ENCODE measurements around the gene PCDHA13. TPM values are rescaled to one million over a fixed set of nuclear protein-coding genes. Genes with fewer than 3 reads are reported as not detected.
"Not testable (repeated sequence)": the region's sequence is repeated elsewhere in the genome, so short reads cannot be mapped to it uniquely, and the experiment has no call there.

The PCDHA13 gene
- under 1 TPM; 0.27 to 0.31 TPM for total RNA-seq
- long read RNA-seq: 0 reads

- peak in 1 of 2 donors; percentile 27 for ATAC-seq
- intact Hi-C loops (cut with DNase I): loop anchor here in 1 of 2 donors (10.0 kb wide), 1 partner anchor 163 kb away; no protein-coding TSS in a partner anchor
- DNase-seq: no peak
These were observed at the start of gene PCDHA13 for GRCh38 chr5:140881889-140882590. Gene PCDHA13 (plus strand): TSS chr5:140882124. CDS start chr5:140882269, 145 bp downstream.

- DNase-seq (no peak), ATAC-seq (no peak)
- intact Hi-C loops (cut with DNase I): no loop called here
These were observed 47.9 kb upstream of the PCDHA13 start, which contains the start of gene PCDHA7 for GRCh38 chr5:140833993-140834392. Gene PCDHA7 (plus strand): TSS chr5:140834269. CDS start chr5:140834384, 115 bp downstream.

DNA sequence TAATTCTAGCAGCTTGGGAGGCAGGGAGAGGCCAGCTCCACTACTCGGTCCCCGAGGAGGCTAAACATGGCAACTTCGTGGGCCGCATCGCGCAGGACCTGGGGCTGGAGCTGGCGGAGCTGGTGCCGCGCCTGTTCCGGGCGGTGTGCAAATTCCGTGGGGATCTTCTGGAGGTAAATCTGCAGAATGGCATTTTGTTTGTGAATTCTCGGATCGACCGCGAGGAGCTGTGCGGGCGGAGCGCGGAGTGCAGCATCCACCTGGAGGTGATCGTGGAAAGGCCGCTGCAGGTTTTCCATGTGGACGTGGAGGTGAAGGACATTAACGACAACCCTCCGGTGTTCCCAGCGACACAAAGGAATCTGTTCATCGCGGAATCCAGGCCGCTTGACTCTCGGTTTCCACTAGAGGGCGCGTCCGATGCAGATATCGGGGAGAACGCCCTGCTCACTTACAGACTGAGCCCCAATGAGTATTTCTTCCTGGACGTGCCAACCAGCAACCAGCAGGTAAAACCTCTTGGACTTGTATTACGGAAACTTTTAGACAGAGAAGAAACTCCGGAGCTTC lies 47.4 kb upstream of the PCDHA13 start:
- intact Hi-C loops (cut with DNase I); ATAC-seq; DNase-seq: not testable (repeated sequence)

GRCh38 chr5:140835622-140836510 lies 46.1 kb upstream of the PCDHA13 start:
- no peak for ATAC-seq
- intact Hi-C loops (cut with DNase I): no loop called here
- no peak for DNase-seq

DNA sequence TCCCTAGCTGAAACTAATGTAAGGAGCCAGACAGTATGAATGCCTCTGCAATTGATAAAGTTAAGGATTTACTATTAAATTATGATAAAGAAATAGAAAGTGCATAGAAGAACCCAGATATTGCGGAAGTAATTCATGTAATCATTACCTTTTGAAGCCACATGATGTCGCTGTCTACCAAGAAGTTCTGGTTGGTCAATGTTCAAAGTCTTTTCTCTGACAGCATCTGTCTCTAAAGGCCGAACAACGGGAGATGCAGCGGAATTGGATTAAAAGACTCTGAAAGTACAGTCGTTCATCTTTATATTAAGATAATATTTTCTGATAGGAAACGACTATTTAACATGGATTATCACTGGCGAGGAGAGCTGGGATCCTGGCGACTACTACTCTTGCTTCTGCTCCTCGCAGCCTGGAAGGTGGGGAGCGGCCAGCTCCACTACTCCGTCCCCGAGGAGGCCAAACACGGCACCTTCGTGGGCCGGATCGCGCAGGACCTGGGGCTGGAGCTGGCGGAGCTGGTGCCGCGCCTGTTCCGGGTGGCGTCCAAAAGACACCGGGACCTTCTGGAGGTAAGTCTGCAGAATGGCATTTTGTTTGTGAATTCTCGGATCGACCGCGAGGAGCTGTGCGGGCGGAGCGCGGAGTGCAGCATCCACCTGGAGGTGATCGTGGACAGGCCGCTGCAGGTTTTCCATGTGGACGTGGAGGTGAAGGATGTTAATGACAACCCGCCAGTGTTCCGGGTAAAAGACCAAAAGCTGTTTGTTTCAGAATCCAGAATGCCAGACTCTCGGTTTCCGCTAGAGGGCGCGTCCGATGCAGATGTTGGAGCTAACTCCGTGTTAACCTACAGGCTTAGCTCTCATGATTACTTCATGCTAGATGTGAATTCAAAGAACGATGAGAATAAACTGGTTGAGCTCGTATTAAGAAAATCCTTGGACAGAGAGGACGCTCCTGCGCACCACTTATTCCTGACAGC lies 40.7 kb upstream of the PCDHA13 start, which contains the start of gene PCDHA8:
PCDHA8 (plus strand) TSS at position 210 of the 985 bp plus-strand sequence; CDS start at position 345, 135 bp downstream.
- ATAC-seq: no peak
- DNase-seq: no peak
- intact Hi-C loops (cut with DNase I): no loop called here

DNA sequence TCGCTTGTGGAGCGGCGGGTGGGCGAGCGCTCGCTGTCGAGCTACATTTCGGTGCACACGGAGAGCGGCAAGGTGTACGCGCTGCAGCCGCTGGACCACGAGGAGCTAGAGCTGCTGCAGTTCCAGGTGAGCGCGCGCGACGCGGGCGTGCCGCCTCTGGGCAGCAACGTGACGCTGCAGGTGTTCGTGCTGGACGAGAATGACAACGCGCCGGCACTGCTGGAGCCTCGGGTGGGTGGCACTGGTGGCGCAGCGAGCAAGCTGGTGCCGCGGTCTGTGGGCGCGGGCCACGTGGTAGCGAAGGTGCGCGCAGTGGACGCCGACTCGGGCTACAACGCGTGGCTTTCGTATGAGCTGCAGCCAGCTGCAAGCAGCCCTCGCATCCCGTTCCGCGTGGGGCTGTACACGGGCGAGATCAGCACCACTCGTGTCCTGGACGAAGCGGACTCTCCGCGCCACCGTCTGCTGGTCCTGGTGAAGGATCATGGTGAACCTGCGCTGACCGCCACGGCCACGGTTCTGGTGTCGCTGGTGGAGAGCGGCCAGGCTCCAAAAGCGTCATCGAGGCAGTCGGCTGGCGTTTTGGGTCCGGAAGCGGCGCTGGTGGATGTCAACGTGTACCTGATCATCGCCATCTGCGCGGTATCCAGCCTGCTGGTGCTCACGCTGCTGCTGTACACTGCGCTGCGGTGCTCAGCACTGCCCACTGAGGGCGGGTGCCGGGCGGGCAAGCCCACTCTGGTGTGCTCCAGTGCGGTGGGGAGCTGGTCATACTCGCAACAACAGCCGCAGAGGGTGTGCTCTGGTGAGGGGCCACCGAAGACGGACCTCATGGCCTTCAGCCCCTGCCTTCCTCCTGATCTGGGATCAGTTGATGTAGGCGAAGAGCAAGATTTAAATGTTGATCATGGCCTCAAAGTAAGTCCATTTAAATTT lies 38.9 kb upstream of the PCDHA13 start:
- intact Hi-C loops (cut with DNase I): no loop called here
- no peak for ATAC-seq

GRCh38 chr5:140848139-140849102 lies 33.5 kb upstream of the PCDHA13 start, which contains the start of gene PCDHA9:
Gene PCDHA9 (plus strand): TSS chr5:140848382. CDS start chr5:140848496, 114 bp downstream.
- ATAC-seq; intact Hi-C loops (cut with DNase I); DNase-seq: not testable (repeated sequence)

More for the DNA sequence above, 38.9 kb upstream of the PCDHA13 start:
- DNase-seq: no peak

DNA sequence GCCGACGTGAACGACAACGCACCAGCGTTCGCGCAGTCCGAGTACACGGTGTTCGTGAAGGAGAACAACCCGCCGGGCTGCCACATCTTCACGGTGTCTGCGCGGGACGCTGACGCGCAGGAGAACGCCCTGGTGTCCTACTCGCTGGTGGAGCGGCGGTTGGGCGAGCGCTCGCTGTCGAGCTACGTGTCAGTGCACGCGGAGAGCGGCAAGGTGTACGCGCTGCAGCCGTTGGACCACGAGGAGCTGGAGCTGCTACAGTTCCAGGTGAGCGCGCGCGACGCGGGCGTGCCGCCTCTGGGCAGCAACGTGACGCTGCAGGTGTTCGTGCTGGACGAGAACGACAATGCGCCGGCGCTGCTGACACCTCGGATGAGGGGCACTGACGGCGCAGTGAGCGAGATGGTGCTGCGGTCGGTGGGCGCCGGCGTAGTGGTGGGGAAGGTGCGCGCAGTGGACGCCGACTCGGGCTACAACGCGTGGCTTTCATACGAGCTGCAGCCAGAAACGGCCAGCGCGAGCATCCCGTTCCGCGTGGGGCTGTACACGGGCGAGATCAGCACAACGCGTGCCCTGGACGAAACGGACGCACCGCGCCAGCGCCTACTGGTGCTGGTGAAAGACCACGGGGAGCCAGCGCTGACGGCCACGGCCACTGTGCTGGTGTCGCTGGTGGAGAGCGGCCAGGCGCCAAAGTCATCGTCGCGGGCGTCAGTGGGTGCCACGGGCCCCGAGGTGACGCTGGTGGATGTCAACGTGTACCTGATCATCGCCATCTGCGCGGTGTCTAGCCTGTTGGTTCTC lies 31.9 kb upstream of the PCDHA13 start:
- not testable (repeated sequence) for ATAC-seq, DNase-seq
- intact Hi-C loops (cut with DNase I): loop anchor here in 1 of 2 donors (10.0 kb wide), 1 partner anchor 195 kb away; no protein-coding TSS in a partner anchor

DNA sequence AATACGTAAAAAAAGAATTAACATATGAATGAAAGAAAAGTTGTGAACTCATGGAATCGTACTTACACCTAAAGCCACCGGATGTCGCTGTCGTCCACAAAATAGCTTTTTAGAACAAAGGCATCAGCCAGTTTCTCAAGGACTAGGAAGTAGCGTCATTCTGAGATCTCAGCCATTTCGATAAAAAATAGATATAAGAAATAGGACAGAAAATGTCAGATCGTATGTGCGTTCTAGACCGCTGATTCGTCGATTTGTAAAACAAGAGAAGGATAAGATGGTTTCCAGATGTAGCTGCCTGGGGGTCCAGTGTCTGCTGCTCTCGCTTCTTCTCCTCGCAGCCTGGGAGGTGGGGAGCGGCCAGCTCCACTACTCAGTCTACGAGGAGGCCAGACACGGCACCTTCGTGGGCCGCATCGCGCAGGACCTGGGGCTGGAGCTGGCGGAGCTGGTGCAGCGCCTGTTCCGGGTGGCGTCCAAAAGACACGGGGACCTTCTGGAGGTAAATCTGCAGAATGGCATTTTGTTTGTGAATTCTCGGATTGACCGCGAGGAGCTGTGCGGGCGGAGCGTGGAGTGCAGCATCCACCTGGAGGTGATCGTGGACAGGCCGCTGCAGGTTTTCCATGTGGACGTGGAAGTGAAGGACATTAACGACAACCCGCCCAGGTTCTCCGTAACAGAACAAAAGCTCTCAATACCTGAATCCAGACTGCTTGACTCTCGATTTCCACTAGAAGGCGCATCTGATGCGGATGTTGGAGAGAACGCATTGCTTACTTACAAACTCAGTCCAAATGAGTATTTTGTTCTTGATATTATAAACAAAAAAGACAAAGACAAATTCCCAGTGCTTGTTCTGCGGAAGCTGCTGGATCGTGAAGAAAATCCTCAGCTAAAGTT lies 25.9 kb upstream of the PCDHA13 start, which contains the start of gene PCDHA10:
PCDHA10 (plus strand) TSS at position 126 of the 903 bp plus-strand sequence; CDS start at position 278, 152 bp downstream.
- intact Hi-C loops (cut with DNase I): loop anchor here in 1 of 2 donors (10.0 kb wide), 1 partner anchor 189 kb away; no protein-coding TSS in a partner anchor
- no peak for ATAC-seq
- DNase-seq: no peak

- ATAC-seq: no peak
- no peak for DNase-seq
- intact Hi-C loops (cut with DNase I): loop anchor here in 1 of 2 donors (10.0 kb wide), 1 partner anchor 187 kb away; no protein-coding TSS in a partner anchor
These were observed 24.5 kb upstream of the PCDHA13 start for GRCh38 chr5:140857177-140857986.

DNA sequence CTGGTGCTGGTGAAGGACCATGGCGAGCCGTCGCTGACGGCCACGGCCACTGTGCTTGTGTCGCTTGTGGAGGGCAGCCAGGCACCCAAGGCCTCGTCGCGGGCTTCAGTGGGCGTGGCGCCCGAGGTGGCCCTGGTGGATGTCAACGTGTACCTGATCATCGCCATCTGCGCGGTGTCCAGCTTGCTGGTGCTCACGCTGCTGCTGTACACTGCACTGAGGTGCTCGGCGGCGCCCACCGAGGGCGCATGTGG lies 24.0 kb upstream of the PCDHA13 start:
- intact Hi-C loops (cut with DNase I): loop anchor here in 1 of 2 donors (10.0 kb wide), 1 partner anchor 187 kb away; no protein-coding TSS in a partner anchor
- no peak for ATAC-seq
- DNase-seq: no peak

DNA sequence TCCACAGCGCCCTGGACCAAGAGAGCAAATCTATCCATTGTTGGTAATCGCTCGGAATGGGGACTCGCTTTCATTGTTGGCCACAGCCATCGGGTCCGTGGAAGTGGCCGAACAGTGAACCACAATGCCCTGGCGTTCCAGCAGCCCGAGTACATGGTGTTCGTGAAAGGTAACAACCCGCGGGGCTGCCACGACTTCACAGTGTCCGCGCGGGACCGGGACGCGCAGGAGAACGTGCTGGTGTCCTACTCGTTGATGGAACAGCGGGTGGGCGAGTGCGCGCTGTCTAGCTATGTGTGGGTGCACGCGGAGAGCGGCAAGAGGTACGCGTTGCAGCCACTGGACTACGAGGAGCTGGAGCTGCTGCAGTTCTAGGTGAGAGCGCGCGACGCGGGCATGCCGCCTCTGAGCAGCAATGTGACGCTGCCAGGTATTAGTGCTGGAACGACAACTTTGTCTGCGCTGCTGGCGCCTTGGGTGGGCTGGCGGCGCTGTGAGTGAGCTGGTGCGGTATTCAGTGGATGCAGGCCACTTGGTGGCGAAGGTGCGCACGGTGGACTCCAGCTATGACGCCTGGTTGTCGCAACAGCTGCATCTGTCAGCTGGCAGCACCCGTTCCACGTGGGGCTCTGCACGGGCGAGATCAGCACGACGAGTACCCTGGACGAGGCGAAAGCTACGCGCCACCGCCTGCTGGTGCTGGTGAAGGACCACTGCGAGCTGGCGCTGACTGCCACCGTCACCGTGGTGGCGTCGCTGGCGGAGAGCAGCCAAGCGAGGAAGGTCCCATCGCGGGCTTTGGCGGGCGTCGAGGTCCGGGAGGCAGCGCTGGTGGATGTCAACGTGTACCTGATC lies 19.3 kb upstream of the PCDHA13 start:
- intact Hi-C loops (cut with DNase I): no loop called here

More for the DNA sequence above, 19.3 kb upstream of the PCDHA13 start:
- ATAC-seq: no peak
- no peak for DNase-seq

Data from left cardiac atrium (tissue), 4 donors.